Lower leg skin (tissue), 3 donors: Measurements from ENCODE around the gene TTLL5.

Source experiments
- CTCF ChIP-seq, 3 donors: fragments of 450-650 bp; IDR thresholded peaks; one replicate each; pipeline ENCODE4 v1.5.1; 2016; ENCODE audit warnings: antibody characterized with exemption in 3 of 3, mild to moderate bottlenecking in 3 of 3, moderate library complexity in 2 of 3
- POLR2A ChIP-seq, 2 donors: fragments of 450-650 bp; IDR thresholded peaks; one replicate each; pipeline ENCODE4 v1.6.1; 2016 to 2017; ENCODE audit warnings: antibody characterized with exemption in 2 of 2, mild to moderate bottlenecking in 1 of 2, moderate library complexity in 1 of 2

- TF ChIP-seq CTCF (IDR thresholded peaks at IDR 0.05): no peak
- no peak for TF ChIP-seq POLR2A (IDR thresholded peaks at IDR 0.05)
Measured at GRCh38 chr14:75720842-75721498, 59.9 kb downstream of the TTLL5 start.
